B cell (primary cell): ENCODE results near the gene ANAPC7. TPM values are rescaled to one million over a fixed set of nuclear protein-coding genes. Genes with fewer than 3 reads are reported as not detected.

ENCODE experiments used
- ATAC-seq: fragments of 200-7000 bp; cut with Tn5 transposase; one replicate; pipeline ENCODE4 v1.10.0; 2021; ENCODE audit warnings: low read depth, mild to moderate bottlenecking, moderate number of reproducible peaks, moderate library complexity
- CTCF ChIA-PET: fragments of 350-600 bp; sonication (Branson Sonifier 250); formaldehyde crosslinking; loops from one replicate; lab custom pipeline; 2021; ENCODE audit warnings: antibody characterized with exemption, inconsistent platforms; lab: Charles Lee
- POLR2A ChIA-PET: fragments of 350-600 bp; sonication (Branson Sonifier 250); formaldehyde crosslinking; loops from one replicate; lab custom pipeline; 2021; ENCODE audit warnings: antibody characterized with exemption; lab: Charles Lee
- DNase-seq: peaks from one replicate; pipeline ENCODE4 v3.0.0; 2013
- H2AFZ ChIP-seq: 2 replicates; pipeline ENCODE4 v1.6.1; 2012; ENCODE audit warnings: mild to moderate bottlenecking, low read depth, low read length; ENCODE audit not compliant: insufficient read depth, poor library complexity, severe bottlenecking
- H3K27ac ChIP-seq, 2 donors: 1 replicate in 1 of 2; 2 replicates in 1 of 2; pipeline ENCODE4 v1.5.1; 2012 to 2013; ENCODE audit warnings: low read length in 2 of 2, mild to moderate bottlenecking in 2 of 2, moderate library complexity in 1 of 2
- H3K27me3 ChIP-seq, 4 experiments: fragments of 200-600 bp in 1 of 4; sonication (generic) in 1 of 4; replicated peaks in 1 of 4; 1 replicate in 2 of 4; 2 replicates in 2 of 4; pipeline versions ENCODE4 v1.6.1 to v1.7.0; 2013 to 2016; ENCODE audit warnings: low read length in 3 of 4, mild to moderate bottlenecking in 2 of 4, mixed read lengths in 1 of 4, moderate library complexity in 1 of 4; ENCODE audit not compliant: insufficient read depth in 4 of 4, control insufficient read depth in 3 of 4; ENCODE audit errors: control extremely low read depth in 1 of 4
- H3K36me3 ChIP-seq, 2 experiments: replicated peaks in 1 of 2; 1 replicate in 1 of 2; 2 replicates in 1 of 2; pipeline versions ENCODE4 v1.6.1 to v1.7.1; 2013; ENCODE audit warnings: low read length in 1 of 2; ENCODE audit not compliant: insufficient read depth in 2 of 2, control insufficient read depth in 1 of 2; ENCODE audit errors: control extremely low read depth in 1 of 2, extremely low read depth in 1 of 2
- H3K4me1 ChIP-seq, 2 donors: fragments of 200-600 bp in 1 of 2; sonication (generic) in 1 of 2; 1 replicate in 1 of 2; 2 replicates in 1 of 2; pipeline versions ENCODE4 v1.5.1 to v1.6.1; 2013 to 2017; ENCODE audit warnings: low read length in 2 of 2; ENCODE audit not compliant: control insufficient read depth in 2 of 2, insufficient read depth in 2 of 2
- H3K4me2 ChIP-seq: replicated peaks from 2 replicates; pipeline ENCODE3; 2012; ENCODE audit warnings: mild to moderate bottlenecking, low read depth, low read length; ENCODE audit not compliant: poor library complexity, severe bottlenecking
- H3K4me3 ChIP-seq, 5 experiments: fragments of 200-600 bp in 1 of 5; sonication (generic) in 1 of 5; 1 replicate in 3 of 5; 2 replicates in 2 of 5; pipeline versions ENCODE4 v1.5.1 to v1.7.0; 2011 to 2016; ENCODE audit warnings: low read length in 4 of 5, mild to moderate bottlenecking in 4 of 5, low read depth in 2 of 5, control low read depth in 1 of 5, moderate library complexity in 1 of 5; ENCODE audit not compliant: insufficient read depth in 1 of 5; ENCODE audit errors: control extremely low read depth in 1 of 5, extremely low read depth in 1 of 5
- H3K79me2 ChIP-seq: fragments of 200-600 bp; sonication (generic); one replicate; pipeline ENCODE4 v1.6.0; 2016; ENCODE audit warnings: low read length; ENCODE audit not compliant: control insufficient read depth, insufficient read depth
- H3K9ac ChIP-seq: fragments of 200-600 bp; sonication (generic); 2 replicates; pipeline ENCODE4 v1.6.1; 2017; ENCODE audit warnings: mild to moderate bottlenecking, low read length, moderate library complexity
- H3K9me3 ChIP-seq, 3 donors: one replicate each; pipeline versions ENCODE4 v1.6.1 to v1.7.1; 2013; ENCODE audit warnings: low read length in 2 of 3; ENCODE audit not compliant: control insufficient read depth in 2 of 3, insufficient read depth in 1 of 3; ENCODE audit errors: control extremely low read depth in 1 of 3
- H4K20me1 ChIP-seq: 2 replicates; pipeline ENCODE4 v1.6.0; 2012; ENCODE audit warnings: mild to moderate bottlenecking, low read length; ENCODE audit not compliant: insufficient read depth, control insufficient read depth, poor library complexity, severe bottlenecking
- H3K27ac Mint-ChIP-seq: one replicate; pipeline ENCODE4 v1.8.0; 2021; ENCODE audit warnings: mixed read lengths
- H3K27me3 Mint-ChIP-seq: one replicate; pipeline ENCODE4 v1.8.0; 2021; ENCODE audit warnings: mixed read lengths
- H3K4me1 Mint-ChIP-seq: one replicate; pipeline ENCODE4 v1.8.0; 2021; ENCODE audit warnings: mixed read lengths
- H3K4me3 Mint-ChIP-seq: one replicate; pipeline ENCODE4 v1.8.0; 2021; ENCODE audit warnings: mixed read lengths
- H3K9me3 Mint-ChIP-seq: one replicate; pipeline ENCODE4 v1.8.0; 2022; ENCODE audit warnings: mixed read lengths; ENCODE audit not compliant: insufficient read depth
- CTCF ChIP-seq: fragments of 200-600 bp; IDR thresholded peaks from one replicate; pipeline ENCODE4 v1.8.0; 2022; ENCODE audit warnings: antibody characterized with exemption, mild to moderate bottlenecking
- EZH2 ChIP-seq: IDR thresholded peaks from 2 replicates; pipeline ENCODE4 v1.6.1; 2012; ENCODE audit warnings: borderline replicate concordance, low read depth, mild to moderate bottlenecking, moderate library complexity, low read length; ENCODE audit not compliant: insufficient read depth, poor library complexity, severe bottlenecking
- WGBS: methylation state at CpG from one replicate; pipeline ENCODE4 v1.1.5; 2013; ENCODE audit warnings: missing lambda C conversion rate; ENCODE audit not compliant: insufficient coverage; 5-methylcytosine and 5-hydroxymethylcytosine counted together
- intact Hi-C: fragments of 100-400 bp; cut with micrococcal nuclease; formaldehyde crosslinking; loops from one replicate; pipeline ENCODE4 v1.10.0; 2022
- polyA plus RNA-seq: library from polyadenylated mRNA; depleted of rRNA; stranded (reverse); fragments of >200 nt; gene quantifications from 2 replicates; pipeline ENCODE4 v1.2.3, GENCODE V29; 2012
- total RNA-seq, 2 donors: library from RNA; stranded (reverse); fragments of 120-200 nt in 1 of 2; gene quantifications; 1 replicate in 1 of 2; 2 replicates in 1 of 2; pipeline versions ENCODE4 v1.2.3 to v1.2.4, GENCODE V29; 2013 to 2022

The ANAPC7 gene
- total and polyA plus RNA-seq, 2 donors (not counting 1 experiment from before 2014, with no cell fraction given), result 56.9 to 68.4 TPM

DNA sequence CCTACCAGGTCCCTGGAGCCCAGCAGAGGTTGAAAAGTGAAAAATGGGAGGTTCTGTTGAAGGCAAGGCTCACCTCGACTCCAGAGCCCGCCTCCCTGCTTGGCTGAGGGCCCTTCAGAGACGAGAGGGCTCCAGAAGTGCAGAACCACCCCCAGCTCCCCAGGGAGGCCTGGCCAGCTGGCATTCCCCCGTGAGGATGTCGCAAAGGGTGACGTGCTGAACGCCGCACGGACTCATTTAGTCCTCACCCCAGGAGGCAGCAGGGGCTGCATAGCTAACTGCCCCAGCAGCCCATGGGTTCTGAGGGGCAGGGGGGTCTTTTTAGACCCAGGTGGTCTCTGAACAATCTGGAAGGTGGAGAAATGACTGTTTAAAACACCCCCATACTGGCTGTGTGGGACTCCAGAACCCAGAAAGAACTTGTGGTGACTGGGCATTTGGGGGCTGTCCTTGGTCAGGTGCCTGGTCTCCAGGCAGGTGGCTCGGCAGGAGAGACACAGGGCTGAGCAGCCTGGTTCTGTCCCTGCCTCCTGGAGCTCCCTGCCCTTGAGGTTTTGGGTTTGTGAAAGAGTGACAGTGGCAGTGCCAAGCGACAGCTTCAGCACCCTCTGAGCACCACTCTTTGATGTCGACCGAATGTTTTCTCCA is 32.0 kb downstream of the ANAPC7 start:
- Histone ChIP-seq H3K27me3 (no peaks in the 10 kb centered on the region), H2AFZ (peak overlapping the region; percentile 8), H3K9me3 (no peaks in the 10 kb centered on the region), H3K27ac (peak overlapping the region in 1 of 2 donors; percentile 58), H3K4me2 (peak overlapping the region; percentile 48), H3K4me1 (peaks cover 18 to 30% of the 10 kb centered on the region in 2 donors), H3K36me3 (peaks cover 1 to 41% of the 10 kb centered on the region in 2 experiments), H3K9ac (no peak overlapping the region), H3K4me3 (no peak overlapping the region), H4K20me1 (no peaks in the 10 kb centered on the region), H3K79me2 (no peaks in the 10 kb centered on the region)
- Mint-ChIP-seq H3K4me1 (peaks cover 41% of the 10 kb centered on the region), H3K9me3 (no peaks in the 10 kb centered on the region), H3K27ac (peak overlapping the region; percentile 83), H3K4me3 (peak overlapping the region; percentile 49), H3K27me3 (no peaks in the 10 kb centered on the region)
- ATAC-seq (peak; percentile 93), DNase-seq (peak; percentile 83)
- WGBS, result 42% methylated on average over 9 of the region's 13 CpGs
- TF ChIP-seq CTCF (no peak), EZH2 (no peak)
- POLR2A ChIA-PET, result interaction anchor here (0.6 to 0.8 kb wide), 3 partner anchors 10 to 40 kb away, joined by 3 to 7 read pairs (median 4); no protein-coding TSS in a partner anchor
- intact Hi-C loops, result no loop called here
- CTCF ChIA-PET, result interaction anchor here (0.9 to 2.0 kb wide), 5 partner anchors 16 to 79 kb away, joined by 4 to 11 read pairs (median 5); partner anchors contain the start of gene ARPC3

DNA sequence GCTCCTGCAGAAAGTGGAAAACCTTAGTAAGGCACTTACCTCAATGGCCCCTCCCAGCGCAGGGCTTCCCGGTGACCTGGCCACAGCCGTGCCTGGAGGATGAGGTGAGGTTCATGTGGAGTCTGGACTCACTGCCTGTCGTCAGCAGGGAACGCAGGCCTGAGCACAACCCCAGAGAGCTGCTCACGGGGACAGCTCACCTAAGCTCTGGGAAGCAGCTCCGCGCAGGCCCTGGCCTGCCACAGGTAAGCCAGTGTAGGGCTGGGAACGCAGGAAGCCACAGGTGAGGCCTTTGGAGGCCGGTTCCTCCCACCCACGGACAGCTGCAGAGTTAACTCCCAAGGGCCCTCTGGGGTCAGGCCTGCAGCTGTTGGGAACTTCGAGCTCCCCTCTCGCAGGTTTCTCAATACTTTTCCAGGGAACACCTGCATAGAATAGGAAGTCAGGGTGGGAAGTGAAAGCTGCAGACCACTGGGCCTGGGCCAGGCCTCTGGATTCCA is 32.7 kb downstream of the ANAPC7 start:
- WGBS, result 61% methylated on average over 8 of the region's 13 CpGs
- POLR2A ChIA-PET, result interaction anchor here (0.6 to 0.8 kb wide), 3 partner anchors 11 to 39 kb away, joined by 3 to 7 read pairs (median 4); no protein-coding TSS in a partner anchor
- Histone ChIP-seq H2AFZ (no peak overlapping the region), H3K4me1 (peaks cover 18 to 30% of the 10 kb centered on the region in 2 donors), H3K27ac (no peak overlapping the region), H3K4me2 (peak overlapping the region; percentile 48), H3K36me3 (peaks cover 1 to 37% of the 10 kb centered on the region in 2 experiments), H3K27me3 (no peaks in the 10 kb centered on the region), H4K20me1 (no peaks in the 10 kb centered on the region), H3K4me3 (no peak overlapping the region), H3K9ac (no peak overlapping the region), H3K9me3 (no peaks in the 10 kb centered on the region), H3K79me2 (no peaks in the 10 kb centered on the region)
- TF ChIP-seq CTCF (no peak), EZH2 (no peak)
- Mint-ChIP-seq H3K4me3 (no peak overlapping the region), H3K27me3 (no peaks in the 10 kb centered on the region), H3K27ac (no peak overlapping the region), H3K4me1 (peaks cover 40% of the 10 kb centered on the region), H3K9me3 (no peaks in the 10 kb centered on the region)
- ATAC-seq, result no peak
- CTCF ChIA-PET, result interaction anchor here (1.0 to 2.0 kb wide), 4 partner anchors 18 to 79 kb away, joined by 4 to 11 read pairs (median 5); partner anchors contain the start of gene ARPC3
- DNase-seq, result peak; percentile 31
- intact Hi-C loops, result no loop called here
